BLaER1 (cell line): ENCODE data around the gene ATXN2.
"Not testable (repeated sequence)": the region's sequence is repeated elsewhere in the genome, so short reads cannot be mapped to it uniquely, and the experiment has no call there.

Experiments used
- H3K27ac ChIP-seq: shearing (Covaris generic); formaldehyde crosslinking; 2 replicates; pipeline ENCODE4 v1.8.1; 2022
- H3K27me3 ChIP-seq: shearing (Covaris generic); formaldehyde crosslinking; 2 replicates; pipeline ENCODE4 v1.8.1; 2022
- H3K36me3 ChIP-seq: shearing (Covaris generic); formaldehyde crosslinking; 2 replicates; pipeline ENCODE4 v1.8.1; 2022
- H3K4me1 ChIP-seq: shearing (Covaris generic); formaldehyde crosslinking; 2 replicates; pipeline ENCODE4 v1.8.1; 2022
- H3K4me2 ChIP-seq: shearing (Covaris generic); formaldehyde crosslinking; 2 replicates; pipeline ENCODE4 v1.8.1; 2022
- H3K4me3 ChIP-seq: shearing (Covaris generic); formaldehyde crosslinking; 2 replicates; pipeline ENCODE4 v1.8.1; 2022
- H3K9ac ChIP-seq: shearing (Covaris generic); formaldehyde crosslinking; 2 replicates; pipeline ENCODE4 v1.8.1; 2022
- H3K9me3 ChIP-seq: shearing (Covaris generic); formaldehyde crosslinking; 2 replicates; pipeline ENCODE4 v1.8.1; 2022
- H4K20me1 ChIP-seq: shearing (Covaris generic); formaldehyde crosslinking; 2 replicates; pipeline ENCODE4 v1.8.1; 2022
- Cebpa-rat ChIP-seq: shearing (Covaris generic); IDR thresholded peaks from 2 replicates; pipeline ENCODE4 v1.8.1; 2022

ATXN2 gene

DNA sequence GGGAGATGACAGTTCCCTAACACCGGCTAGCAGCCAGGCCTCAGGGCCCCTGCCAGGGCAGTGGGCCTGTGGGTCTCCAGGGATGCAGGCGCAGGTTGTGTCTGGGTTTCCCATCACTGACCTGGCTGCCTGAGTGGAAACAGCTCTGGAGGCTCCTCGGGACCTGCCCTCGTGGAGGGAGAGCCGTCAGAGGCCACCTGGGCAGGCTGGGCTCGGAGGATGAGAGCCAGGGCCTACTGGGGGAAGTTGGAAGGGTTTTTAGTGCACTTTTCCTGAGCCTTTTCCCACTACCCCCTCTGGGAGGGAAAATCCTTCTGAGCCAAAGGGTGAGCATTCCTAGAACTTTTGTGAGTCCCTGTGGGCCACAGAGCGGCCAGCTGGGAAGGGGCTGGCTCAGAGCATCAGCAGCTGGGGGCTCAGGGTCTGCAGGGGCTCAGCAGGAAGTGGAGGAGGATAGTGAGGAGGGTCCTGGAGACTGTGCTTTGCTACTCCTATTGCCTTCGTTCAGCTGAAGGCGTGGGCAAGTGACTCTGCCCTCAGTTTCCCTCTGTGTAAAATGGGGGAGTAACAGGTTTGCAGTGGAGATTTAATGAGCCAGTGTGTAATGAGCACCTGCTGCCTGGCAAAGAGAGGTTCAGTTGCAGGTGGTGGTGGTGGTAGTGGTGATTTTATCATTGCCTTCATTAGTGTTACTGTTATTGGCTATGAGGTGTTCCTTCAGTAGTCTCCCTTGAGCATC, 191.6 kb downstream of the ATXN2 start:
- Histone ChIP-seq H3K36me3 (no peaks in the 10 kb centered on the region), H3K9ac (peak overlapping the region; percentile 96), H3K4me3 (peak overlapping the region; percentile 96), H3K27me3 (no peaks in the 10 kb centered on the region), H3K4me2 (peak overlapping the region; percentile 98), H3K4me1 (peaks cover 88% of the 10 kb centered on the region), H3K27ac (peak overlapping the region; percentile 96), H3K9me3 (no peaks in the 10 kb centered on the region), H4K20me1 (peaks cover 62% of the 10 kb centered on the region)
- TF ChIP-seq Cebpa-rat = no peak

DNA sequence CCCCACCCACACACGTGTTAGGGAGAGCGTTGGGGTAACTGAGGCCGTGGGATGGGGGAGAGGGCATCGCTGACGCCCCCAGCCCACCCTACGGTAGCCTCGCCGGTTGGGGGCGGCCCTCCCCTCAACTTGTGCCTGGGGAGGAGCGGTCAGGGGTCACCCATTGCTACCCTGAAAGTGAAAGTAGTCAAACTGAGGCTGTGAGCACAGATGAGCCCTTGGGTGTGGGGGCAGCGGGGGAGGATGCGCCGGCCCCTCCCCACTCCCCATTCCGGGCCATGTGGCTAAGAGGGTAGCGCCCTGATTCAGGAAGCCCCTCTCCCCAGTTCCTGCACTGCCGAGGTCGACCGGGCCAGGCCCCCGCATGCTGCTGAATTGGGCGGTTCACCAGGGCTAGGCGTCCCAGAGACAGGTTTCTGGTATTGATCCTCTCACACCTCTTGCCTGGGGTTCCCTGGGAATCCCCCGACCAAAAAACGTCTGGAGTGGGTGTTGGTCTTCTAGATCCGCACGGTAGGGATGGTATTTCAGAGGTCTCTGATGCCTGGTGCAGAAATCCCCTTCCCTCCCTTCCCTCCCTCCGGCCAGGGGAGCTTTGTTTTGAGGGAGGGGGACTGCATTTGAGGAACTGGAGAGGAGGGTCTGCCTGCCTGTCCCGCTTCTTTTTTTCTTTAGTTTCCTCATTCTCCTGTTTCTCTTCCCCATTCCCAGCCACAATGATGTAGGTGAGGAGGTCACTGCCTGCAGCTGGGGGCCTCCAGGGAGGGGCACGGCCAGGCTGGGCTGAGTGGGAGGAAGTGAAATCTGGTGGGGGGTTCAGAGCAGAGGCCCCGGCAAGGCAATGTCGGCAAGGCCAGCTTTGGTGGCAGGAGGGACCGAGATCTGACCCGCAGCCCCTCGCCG, 192.4 kb downstream of the ATXN2 start:
- Histone ChIP-seq H3K36me3 (no peaks in the 10 kb centered on the region), H4K20me1 (peaks cover 54% of the 10 kb centered on the region), H3K4me2 (peak overlapping the region; percentile 98), H3K4me3 (peak overlapping the region; percentile 96), H3K9me3 (no peaks in the 10 kb centered on the region), H3K27ac (peak overlapping the region; percentile 96), H3K27me3 (no peaks in the 10 kb centered on the region), H3K9ac (peak overlapping the region; percentile 96), H3K4me1 (peaks cover 86% of the 10 kb centered on the region)
- no peak for TF ChIP-seq Cebpa-rat

DNA sequence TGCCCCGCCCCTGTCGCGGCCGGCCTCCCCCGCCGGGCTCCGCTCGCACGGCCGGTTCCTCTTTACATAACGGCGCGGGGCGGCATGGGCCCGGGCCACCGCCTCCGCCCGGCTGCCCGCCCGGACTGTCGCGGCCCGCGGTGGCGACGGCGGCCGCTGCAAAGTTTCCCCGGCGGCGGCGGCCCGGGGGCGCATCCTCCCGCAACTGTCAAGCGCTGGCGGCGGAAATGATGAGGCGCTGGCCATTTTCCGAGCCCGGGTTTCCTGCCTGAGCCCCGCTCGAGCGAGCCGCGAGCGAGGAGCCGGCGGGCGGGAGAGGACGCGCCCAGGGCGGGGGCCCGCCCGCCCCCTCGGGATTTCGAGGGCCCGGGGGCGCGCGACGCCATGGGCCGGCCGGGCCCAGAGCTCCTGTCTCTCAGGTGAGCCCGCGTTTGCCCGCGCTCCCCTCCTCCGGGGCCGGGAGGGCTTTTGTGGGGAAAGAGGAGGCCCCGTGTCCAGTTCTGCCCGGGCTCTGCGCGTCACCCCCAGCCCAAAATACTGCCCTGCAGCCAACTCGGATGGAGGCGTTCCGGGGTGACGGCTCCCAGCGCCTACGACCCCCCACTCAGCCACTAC, 193.1 kb downstream of the ATXN2 start, which contains the start of gene SH2B3:
TSS of gene SH2B3 (plus strand) at position 65 of the 615 bp plus-strand sequence. CDS start 12,223 bp downstream, outside the sequence.
- Histone ChIP-seq H3K4me2 (peak within 1 kb of the TSS; percentile 98), H3K4me1 (peaks cover 78% of the 10 kb centered on the region), H3K36me3 (no peaks in the 10 kb centered on the region), H4K20me1 (peaks cover 47% of the 10 kb centered on the region), H3K4me3 (peak within 1 kb of the TSS; percentile 96), H3K27me3 (no peaks in the 10 kb centered on the region), H3K27ac (peak within 1 kb of the TSS; percentile 96), H3K9ac (peak within 1 kb of the TSS; percentile 96), H3K9me3 (no peaks in the 10 kb centered on the region)
- TF ChIP-seq Cebpa-rat = no peak

DNA sequence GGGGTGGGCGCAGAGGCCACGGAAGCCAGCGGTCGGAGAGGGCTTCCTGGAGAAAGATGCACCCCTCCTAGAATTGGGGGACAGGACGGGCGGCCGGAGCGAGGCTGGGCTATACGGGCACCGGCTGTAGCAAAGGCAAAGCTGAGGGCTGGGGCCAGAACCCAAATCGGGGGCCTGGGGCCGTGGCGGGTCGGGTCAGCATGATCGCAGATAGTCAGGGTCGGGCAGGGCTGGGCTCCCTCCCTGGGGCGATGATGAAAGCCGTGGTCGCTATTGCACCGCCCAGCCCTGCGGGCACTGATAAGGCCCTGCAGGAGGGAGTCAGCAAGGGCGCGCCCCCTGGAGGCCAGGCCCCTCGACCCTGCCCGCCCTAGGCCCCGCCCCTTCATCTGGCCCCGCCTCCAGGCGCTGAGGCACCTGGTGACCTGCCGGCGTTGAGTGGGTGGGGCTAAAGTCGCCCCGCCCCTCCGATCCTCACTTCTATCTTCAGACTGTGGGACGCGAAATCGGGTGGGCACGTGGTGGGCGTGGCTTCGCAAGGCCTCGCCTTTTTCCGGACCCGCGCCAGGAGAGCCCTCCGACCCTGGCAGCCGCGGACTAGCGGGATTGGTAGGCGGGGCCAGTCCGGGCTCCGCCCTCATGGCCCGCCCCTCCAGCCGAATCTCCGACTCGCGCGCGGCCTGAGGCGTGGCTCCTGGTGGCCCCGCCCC, 193.8 kb downstream of the ATXN2 start:
- Histone ChIP-seq H4K20me1 (peaks cover 40% of the 10 kb centered on the region), H3K9ac (peak overlapping the region; percentile 96), H3K36me3 (no peaks in the 10 kb centered on the region), H3K27me3 (no peaks in the 10 kb centered on the region), H3K4me2 (peak overlapping the region; percentile 88), H3K9me3 (no peaks in the 10 kb centered on the region), H3K4me1 (peaks cover 74% of the 10 kb centered on the region), H3K27ac (peak overlapping the region; percentile 96), H3K4me3 (peak overlapping the region; percentile 96)
- peak; percentile 72; the same call in 1 of the 2 replicates for TF ChIP-seq Cebpa-rat

DNA sequence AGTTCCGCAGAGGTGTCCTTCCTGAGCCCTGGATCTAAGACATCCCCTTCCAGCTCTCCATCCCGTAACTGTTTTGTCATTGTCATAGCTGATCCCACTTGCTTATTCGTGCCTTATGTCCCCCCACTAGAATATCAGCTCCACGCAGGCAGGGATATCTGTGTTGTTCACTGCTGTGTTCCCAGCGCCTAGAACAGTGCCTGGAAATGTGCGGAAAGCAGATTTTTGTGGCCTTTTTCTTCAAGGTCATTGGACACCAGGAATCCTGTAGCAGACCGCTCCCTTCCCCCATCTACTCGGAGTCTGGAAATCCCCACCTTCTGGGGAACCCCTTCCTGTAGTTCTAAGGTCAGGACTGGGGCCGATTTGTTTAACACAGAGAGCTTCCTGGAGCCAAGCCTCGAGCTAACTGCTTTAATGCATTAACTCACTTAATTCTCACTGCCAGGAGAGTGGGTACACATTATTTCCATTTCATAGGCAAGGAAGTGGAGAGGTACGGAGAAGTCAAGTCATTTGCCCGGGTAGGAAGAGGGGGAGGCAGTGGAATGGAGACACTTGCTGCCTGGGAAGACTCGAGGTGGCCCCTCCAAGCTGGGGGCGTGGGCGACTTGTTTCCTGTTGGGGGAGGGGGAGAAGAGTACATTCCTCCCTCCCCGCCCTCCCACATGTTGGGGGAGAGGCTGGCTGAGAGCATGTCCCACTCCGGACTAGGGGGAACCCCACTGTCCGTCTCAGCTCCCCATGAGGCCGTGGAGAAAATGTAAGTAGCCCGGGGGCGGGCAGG, 194.6 kb downstream of the ATXN2 start:
- peak overlapping the region; percentile 85 for H3K27ac ChIP-seq
- H3K4me3 ChIP-seq = peak overlapping the region; percentile 96
- H3K9ac ChIP-seq = peak overlapping the region; percentile 81
- TF ChIP-seq Cebpa-rat = no peak
- H3K36me3 ChIP-seq = no peaks in the 10 kb centered on the region
- H3K9me3 ChIP-seq = no peaks in the 10 kb centered on the region
- H4K20me1 ChIP-seq = peaks cover 32% of the 10 kb centered on the region
- H3K4me1 ChIP-seq = peaks cover 74% of the 10 kb centered on the region
- peak overlapping the region; percentile 88 for H3K4me2 ChIP-seq
- H3K27me3 ChIP-seq = no peaks in the 10 kb centered on the region

DNA sequence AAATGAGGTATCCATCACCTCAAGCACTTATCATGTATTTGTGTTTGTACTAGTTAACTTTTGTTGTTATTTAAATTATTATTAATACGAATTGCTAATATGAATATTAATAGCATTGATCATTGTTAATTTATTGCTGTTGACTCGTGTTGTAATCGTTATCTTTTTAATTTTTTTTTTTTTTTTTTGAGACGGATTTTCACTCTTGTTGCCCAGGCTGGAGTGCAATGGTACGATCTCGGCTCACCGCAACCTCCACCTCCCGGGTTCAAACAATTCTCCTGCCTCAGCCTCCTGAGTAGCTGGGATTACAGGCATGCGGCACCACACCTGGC, 196.7 kb downstream of the ATXN2 start:
- H3K36me3 ChIP-seq, H3K27me3 ChIP-seq, H3K4me3 ChIP-seq, H3K9ac ChIP-seq, H3K9me3 ChIP-seq: not testable (repeated sequence)
- H3K27ac ChIP-seq = peak overlapping the region; percentile 78; the same call in 1 of the 2 replicates
- H3K4me2 ChIP-seq = peak overlapping the region; percentile 88
- H3K4me1 ChIP-seq = peaks cover 74% of the 10 kb centered on the region
- peaks cover 11% of the 10 kb centered on the region for H4K20me1 ChIP-seq
